ENCODE measurements around the gene RRAS2.

- TF ChIP-seq CTCF (IDR thresholded peaks at IDR 0.05; ENCODE audit: borderline replicate concordance, extremely low read depth, low read length, poor library complexity, severe bottlenecking) (no peak), EZH2 (IDR thresholded peaks at IDR 0.05; ENCODE audit: borderline replicate concordance, low read depth, low read length, severe bottlenecking) (no peak)
Observed at GRCh38 chr11:14386081-14386480, 27.1 kb upstream of the RRAS2 start.

Measured in DND-41 (cell line).